DND-41 (cell line): Measurements from ENCODE around the gene NXN.

ENCODE experiments used
- ATAC-seq: fragments of 200-7000 bp; cut with Tn5 transposase; 3 replicates; pipeline ENCODE4 v1.9.1; 2021; ENCODE audit warnings: low read depth; ENCODE audit not compliant: insufficient read depth
- DNase-seq: peaks from one replicate; pipeline ENCODE4 v3.0.0-alpha.2; 2020
- H2AFZ ChIP-seq: 2 replicates; pipeline ENCODE4 v1.6.0; 2012; ENCODE audit warnings: low read depth, low read length
- H3K27ac ChIP-seq: 2 replicates; pipeline ENCODE4 v1.5.1; 2012; ENCODE audit warnings: low read length, inconsistent platforms
- H3K27me3 ChIP-seq: fragments of 200-600 bp; sonication (generic); 2 replicates; pipeline ENCODE4 v1.6.0; 2012; ENCODE audit warnings: low read length, mild to moderate bottlenecking, inconsistent platforms; ENCODE audit not compliant: insufficient read depth, poor library complexity
- H3K36me3 ChIP-seq: 2 replicates; pipeline ENCODE4 v1.5.1; 2012; ENCODE audit warnings: low read length, inconsistent platforms; ENCODE audit not compliant: insufficient read depth
- H3K4me1 ChIP-seq: 2 replicates; pipeline ENCODE4 v1.5.1; 2012; ENCODE audit warnings: mild to moderate bottlenecking, low read length; ENCODE audit not compliant: insufficient read depth
- H3K4me2 ChIP-seq: 2 replicates; pipeline ENCODE4 v1.6.0; 2012; ENCODE audit warnings: mild to moderate bottlenecking, moderate library complexity, low read length, inconsistent platforms; ENCODE audit not compliant: insufficient read depth
- H3K4me3 ChIP-seq, 2 experiments: fragments of 200-600 bp in 1 of 2; shearing (Covaris generic) in 1 of 2; 2 replicates each; pipeline ENCODE4 v1.5.1; 2012 to 2016; ENCODE audit warnings: inconsistent platforms in 2 of 2, low read length in 2 of 2, mild to moderate bottlenecking in 2 of 2, low read depth in 1 of 2, moderate library complexity in 1 of 2
- H3K79me2 ChIP-seq: 2 replicates; pipeline ENCODE4 v1.6.0; 2012; ENCODE audit warnings: low read length, inconsistent platforms; ENCODE audit not compliant: insufficient read depth
- H3K9ac ChIP-seq: 2 replicates; pipeline ENCODE4 v1.6.0; 2012; ENCODE audit warnings: low read depth, mild to moderate bottlenecking, inconsistent platforms, low read length, moderate library complexity
- H3K9me3 ChIP-seq: 2 replicates; pipeline ENCODE4 v1.5.1; 2012; ENCODE audit warnings: low read length, moderate library complexity, mild to moderate bottlenecking, inconsistent platforms; ENCODE audit not compliant: insufficient read depth, severe bottlenecking
- H4K20me1 ChIP-seq: 2 replicates; pipeline ENCODE4 v1.6.0; 2012; ENCODE audit warnings: low read length; ENCODE audit not compliant: insufficient read depth
- CTCF ChIP-seq: IDR thresholded peaks from 2 replicates; pipeline ENCODE4 v1.5.1; 2012; ENCODE audit warnings: borderline replicate concordance, low read length, moderate library complexity, mild to moderate bottlenecking; ENCODE audit not compliant: poor library complexity, severe bottlenecking; ENCODE audit errors: extremely low read depth
- EZH2 ChIP-seq: IDR thresholded peaks from 3 replicates; pipeline ENCODE4 v1.6.1; 2012; ENCODE audit warnings: borderline replicate concordance, low read depth, mild to moderate bottlenecking, moderate library complexity, low read length, inconsistent platforms; ENCODE audit not compliant: severe bottlenecking

The NXN gene

GRCh38 chr17:1012823-1013728, 33.5 kb upstream of the NXN start:
- H3K27ac ChIP-seq, result no peak overlapping the region
- no peaks in the 10 kb centered on the region; the same call in 1 of the 2 replicates for H4K20me1 ChIP-seq
- no peak overlapping the region for H2AFZ ChIP-seq
- no peaks in the 10 kb centered on the region for H3K27me3 ChIP-seq
- H3K9me3 ChIP-seq, result no peaks in the 10 kb centered on the region
- no peak for DNase-seq
- H3K4me2 ChIP-seq, result no peak overlapping the region
- no peak overlapping the region for H3K4me3 ChIP-seq
- no peaks in the 10 kb centered on the region for H3K4me1 ChIP-seq
- H3K9ac ChIP-seq, result no peak overlapping the region
- peaks cover 30% of the 10 kb centered on the region for H3K36me3 ChIP-seq
- no peaks in the 10 kb centered on the region for H3K79me2 ChIP-seq
- TF ChIP-seq CTCF (no peak), EZH2 (no peak)
- ATAC-seq, result no peak

GRCh38 chr17:1011760-1012735, 32.5 kb upstream of the NXN start:
- H3K9me3 ChIP-seq, result no peaks in the 10 kb centered on the region
- peaks cover 39% of the 10 kb centered on the region for H3K36me3 ChIP-seq
- no peak overlapping the region for H3K4me2 ChIP-seq
- no peak overlapping the region for H2AFZ ChIP-seq
- H4K20me1 ChIP-seq, result no peaks in the 10 kb centered on the region; the same call in 1 of the 2 replicates
- no peaks in the 10 kb centered on the region for H3K79me2 ChIP-seq
- TF ChIP-seq CTCF, result no peak
- no peak for TF ChIP-seq EZH2
- DNase-seq (no peak), ATAC-seq (no peak)
- H3K9ac ChIP-seq, result no peak overlapping the region
- H3K27me3 ChIP-seq, result no peaks in the 10 kb centered on the region
- no peak overlapping the region for H3K27ac ChIP-seq
- no peak overlapping the region for H3K4me3 ChIP-seq
- no peaks in the 10 kb centered on the region for H3K4me1 ChIP-seq

GRCh38 chr17:1011138-1011537, 31.6 kb upstream of the NXN start:
- no peak for TF ChIP-seq CTCF
- no peak for TF ChIP-seq EZH2
- Histone ChIP-seq H3K4me1 (no peaks in the 10 kb centered on the region), H3K36me3 (peaks cover 44% of the 10 kb centered on the region), H2AFZ (no peak overlapping the region), H3K79me2 (no peaks in the 10 kb centered on the region), H4K20me1 (no peaks in the 10 kb centered on the region; the same call in 1 of the 2 replicates), H3K9ac (no peak overlapping the region), H3K9me3 (no peaks in the 10 kb centered on the region), H3K4me2 (no peak overlapping the region), H3K4me3 (no peak overlapping the region), H3K27me3 (no peaks in the 10 kb centered on the region), H3K27ac (no peak overlapping the region)
- DNase-seq (no peak), ATAC-seq (no peak)
